Parathyroid adenoma (tissue), 2 donors: ENCODE results near the gene PLEKHA6.

Experiments used
- H2AFZ ChIP-seq: fragments of 300-600 bp; sonication (generic); one replicate; pipeline ENCODE4 v1.7.0; 2017; ENCODE audit warnings: antibody characterized with exemption, mild to moderate bottlenecking
- H3K27ac ChIP-seq: fragments of 300-600 bp; sonication (generic); one replicate; pipeline ENCODE4 v1.7.0; 2017
- H3K27me3 ChIP-seq: fragments of 300-600 bp; sonication (generic); one replicate; pipeline ENCODE4 v1.7.0; 2017; ENCODE audit warnings: low read length; ENCODE audit not compliant: control insufficient read depth, insufficient read depth
- H3K36me3 ChIP-seq: fragments of 300-600 bp; sonication (generic); one replicate; pipeline ENCODE4 v1.7.0; 2017; ENCODE audit warnings: low read length; ENCODE audit not compliant: control insufficient read depth, insufficient read depth
- H3K4me1 ChIP-seq: fragments of 300-600 bp; sonication (generic); one replicate; pipeline ENCODE4 v1.7.0; 2017; ENCODE audit warnings: control low read depth
- H3K4me2 ChIP-seq: fragments of 300-600 bp; sonication (generic); one replicate; pipeline ENCODE4 v1.7.0; 2017; ENCODE audit warnings: low read length
- H3K4me3 ChIP-seq: fragments of 300-600 bp; sonication (generic); one replicate; pipeline ENCODE4 v1.7.0; 2017; ENCODE audit warnings: low read depth, low read length
- H3K79me2 ChIP-seq: fragments of 300-600 bp; sonication (generic); one replicate; pipeline ENCODE4 v1.7.0; 2017; ENCODE audit warnings: control low read depth
- H3K9ac ChIP-seq: fragments of 300-600 bp; sonication (generic); one replicate; pipeline ENCODE4 v1.7.0; 2017; ENCODE audit warnings: mild to moderate bottlenecking
- H3K9me3 ChIP-seq: fragments of 300-600 bp; sonication (generic); one replicate; pipeline ENCODE4 v1.7.0; 2017; ENCODE audit warnings: low read length; ENCODE audit not compliant: control insufficient read depth
- TF ChIP-seq, protein P1 (sequence below): fragments of 300-600 bp; sonication (generic); IDR thresholded peaks from one replicate; pipeline ENCODE4 v1.7.0; 2017; ENCODE audit warnings: antibody characterized with exemption, mild to moderate bottlenecking
- donor health status: primary hyperparathyroidism.

Gene PLEKHA6

DNA sequence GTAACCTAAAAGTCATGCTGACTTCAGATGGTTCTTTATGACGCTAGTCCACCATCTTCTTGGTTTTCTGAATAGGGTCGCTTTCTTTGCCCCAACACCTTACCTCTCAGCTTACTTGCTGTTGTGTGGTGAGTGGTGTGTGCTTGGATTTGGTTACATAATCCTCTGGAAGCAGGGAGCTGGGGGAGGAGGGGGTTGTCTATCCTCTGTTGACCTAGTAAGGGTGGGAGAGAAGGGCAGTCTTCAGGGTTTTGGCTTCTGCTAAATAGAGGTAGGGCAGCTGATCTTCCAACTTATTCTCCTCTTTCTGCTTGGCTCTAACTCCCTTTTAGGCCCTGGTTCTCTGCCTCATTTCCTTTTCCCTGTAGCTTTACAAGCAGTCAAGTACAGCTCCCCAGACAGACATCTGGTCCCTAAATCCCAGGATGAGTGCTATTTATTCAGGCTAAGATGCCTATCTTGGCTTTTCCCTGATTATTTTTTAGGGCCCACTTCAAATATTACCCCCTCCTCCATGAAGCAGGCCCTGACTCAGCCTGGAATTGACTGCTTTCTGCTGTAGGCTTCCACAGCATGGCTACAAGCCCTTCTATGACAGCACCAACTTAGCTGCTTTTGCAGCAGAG lies 187.2 kb downstream of the PLEKHA6 start:
- no peak overlapping the region for H3K4me2 ChIP-seq
- TF ChIP-seq, protein P1, sequence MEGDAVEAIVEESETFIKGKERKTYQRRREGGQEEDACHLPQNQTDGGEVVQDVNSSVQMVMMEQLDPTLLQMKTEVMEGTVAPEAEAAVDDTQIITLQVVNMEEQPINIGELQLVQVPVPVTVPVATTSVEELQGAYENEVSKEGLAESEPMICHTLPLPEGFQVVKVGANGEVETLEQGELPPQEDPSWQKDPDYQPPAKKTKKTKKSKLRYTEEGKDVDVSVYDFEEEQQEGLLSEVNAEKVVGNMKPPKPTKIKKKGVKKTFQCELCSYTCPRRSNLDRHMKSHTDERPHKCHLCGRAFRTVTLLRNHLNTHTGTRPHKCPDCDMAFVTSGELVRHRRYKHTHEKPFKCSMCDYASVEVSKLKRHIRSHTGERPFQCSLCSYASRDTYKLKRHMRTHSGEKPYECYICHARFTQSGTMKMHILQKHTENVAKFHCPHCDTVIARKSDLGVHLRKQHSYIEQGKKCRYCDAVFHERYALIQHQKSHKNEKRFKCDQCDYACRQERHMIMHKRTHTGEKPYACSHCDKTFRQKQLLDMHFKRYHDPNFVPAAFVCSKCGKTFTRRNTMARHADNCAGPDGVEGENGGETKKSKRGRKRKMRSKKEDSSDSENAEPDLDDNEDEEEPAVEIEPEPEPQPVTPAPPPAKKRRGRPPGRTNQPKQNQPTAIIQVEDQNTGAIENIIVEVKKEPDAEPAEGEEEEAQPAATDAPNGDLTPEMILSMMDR, result no peak
- H3K27me3 ChIP-seq, result no peaks in the 10 kb centered on the region
- H3K9ac ChIP-seq, result no peak overlapping the region
- no peak overlapping the region for H3K4me3 ChIP-seq
- no peak overlapping the region for H2AFZ ChIP-seq
- no peaks in the 10 kb centered on the region for H3K79me2 ChIP-seq
- H3K9me3 ChIP-seq, result no peaks in the 10 kb centered on the region
- no peak overlapping the region for H3K27ac ChIP-seq
- no peaks in the 10 kb centered on the region for H3K36me3 ChIP-seq
- no peaks in the 10 kb centered on the region for H3K4me1 ChIP-seq

DNA sequence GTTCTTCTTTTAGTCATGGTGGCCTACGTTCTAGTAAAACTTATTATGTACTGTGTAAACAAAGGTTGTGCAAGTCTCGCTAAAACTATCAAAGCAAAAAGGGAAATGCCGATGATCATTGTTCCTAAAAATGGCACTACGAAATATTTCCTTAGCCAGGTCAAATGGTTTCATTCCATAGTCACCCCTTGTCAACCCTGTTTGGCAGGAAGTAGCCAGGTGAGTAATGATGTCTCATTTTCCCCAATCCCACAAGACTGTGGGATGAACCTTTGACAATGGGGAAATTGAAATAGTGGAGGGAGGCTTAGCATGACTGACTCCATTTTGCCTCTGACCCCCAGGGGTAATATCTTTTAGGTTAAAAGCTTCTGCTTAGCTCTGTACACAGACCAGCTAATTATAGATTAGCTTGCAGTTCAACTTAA lies 188.0 kb downstream of the PLEKHA6 start:
- Histone ChIP-seq H3K79me2 (no peaks in the 10 kb centered on the region), H3K36me3 (no peaks in the 10 kb centered on the region), H2AFZ (no peak overlapping the region), H3K4me2 (no peak overlapping the region), H3K9ac (no peak overlapping the region), H3K4me1 (no peaks in the 10 kb centered on the region), H3K9me3 (no peaks in the 10 kb centered on the region), H3K27ac (no peak overlapping the region), H3K27me3 (no peaks in the 10 kb centered on the region), H3K4me3 (no peak overlapping the region)
- TF ChIP-seq, protein P1, result no peak

DNA sequence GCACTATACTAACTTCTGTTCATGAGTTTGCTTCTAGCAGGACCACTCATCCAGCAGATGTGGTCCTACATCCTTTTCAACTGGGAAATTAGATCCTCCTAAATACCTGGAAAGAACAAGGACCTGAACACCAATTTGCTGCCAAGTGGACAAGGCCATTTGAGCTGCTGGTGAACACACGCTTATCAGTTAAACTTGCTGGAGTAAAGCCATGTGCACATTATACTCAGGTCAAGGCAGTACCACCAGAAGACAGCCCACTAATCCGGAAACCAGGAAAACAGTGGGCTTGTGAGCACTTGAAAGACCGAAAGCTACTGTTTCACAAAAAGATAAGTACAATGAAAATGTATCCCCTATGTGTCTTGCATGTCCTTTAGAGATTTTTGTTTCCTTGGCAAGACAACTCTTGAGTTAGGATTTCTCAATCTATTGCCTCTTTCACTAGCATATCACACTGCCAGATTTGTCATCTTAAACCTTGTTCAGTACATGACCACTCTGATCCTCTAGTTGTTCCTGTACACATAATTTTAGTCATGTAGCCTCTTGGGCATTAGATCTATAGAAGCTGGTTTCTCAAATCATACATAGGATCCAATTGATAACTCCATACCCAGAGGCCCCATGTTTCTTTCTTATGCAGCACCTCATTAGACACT lies 189.1 kb downstream of the PLEKHA6 start:
- Histone ChIP-seq H3K4me2 (no peak overlapping the region), H3K79me2 (no peaks in the 10 kb centered on the region), H3K9ac (no peak overlapping the region), H3K9me3 (no peaks in the 10 kb centered on the region), H3K4me3 (no peak overlapping the region), H3K36me3 (no peaks in the 10 kb centered on the region), H3K4me1 (no peaks in the 10 kb centered on the region), H3K27ac (no peak overlapping the region), H3K27me3 (no peaks in the 10 kb centered on the region), H2AFZ (no peak overlapping the region)
- TF ChIP-seq, protein P1, result no peak

DNA sequence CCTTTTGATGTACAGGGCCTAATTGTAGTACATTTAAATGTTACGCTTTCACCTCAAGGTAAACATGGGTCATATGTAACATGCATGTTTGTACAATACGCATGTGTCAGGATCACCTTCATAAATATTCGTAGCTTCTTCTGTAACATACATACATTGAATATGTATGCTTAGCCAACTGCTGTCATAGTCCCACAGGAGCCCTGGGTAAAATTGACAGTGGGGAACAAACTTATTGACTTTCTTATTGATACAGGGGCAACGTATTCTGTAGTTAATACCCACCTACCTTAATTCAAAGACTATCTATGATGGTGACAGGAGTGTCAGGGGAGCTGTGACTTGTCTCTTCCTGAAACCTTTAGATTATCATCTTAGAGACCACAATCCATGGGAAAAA lies 189.9 kb downstream of the PLEKHA6 start:
- H3K9me3 ChIP-seq, result no peaks in the 10 kb centered on the region
- H3K9ac ChIP-seq, result no peak overlapping the region
- H3K27ac ChIP-seq, result no peak overlapping the region
- H3K4me1 ChIP-seq, result no peaks in the 10 kb centered on the region
- H3K36me3 ChIP-seq, result no peaks in the 10 kb centered on the region
- no peaks in the 10 kb centered on the region for H3K79me2 ChIP-seq
- H3K4me2 ChIP-seq, result no peak overlapping the region
- H3K27me3 ChIP-seq, result no peaks in the 10 kb centered on the region
- no peak overlapping the region for H3K4me3 ChIP-seq
- H2AFZ ChIP-seq, result no peak overlapping the region
- TF ChIP-seq, protein P1, result no peak
